Kasumi-1 (cell line): ENCODE data around the gene RREB1.

Source experiments
- DNase-seq, 2 experiments: peaks; one replicate each; lab custom pipeline; 2025; lab: John Stamatoyannopoulos, UW

Gene RREB1

DNA sequence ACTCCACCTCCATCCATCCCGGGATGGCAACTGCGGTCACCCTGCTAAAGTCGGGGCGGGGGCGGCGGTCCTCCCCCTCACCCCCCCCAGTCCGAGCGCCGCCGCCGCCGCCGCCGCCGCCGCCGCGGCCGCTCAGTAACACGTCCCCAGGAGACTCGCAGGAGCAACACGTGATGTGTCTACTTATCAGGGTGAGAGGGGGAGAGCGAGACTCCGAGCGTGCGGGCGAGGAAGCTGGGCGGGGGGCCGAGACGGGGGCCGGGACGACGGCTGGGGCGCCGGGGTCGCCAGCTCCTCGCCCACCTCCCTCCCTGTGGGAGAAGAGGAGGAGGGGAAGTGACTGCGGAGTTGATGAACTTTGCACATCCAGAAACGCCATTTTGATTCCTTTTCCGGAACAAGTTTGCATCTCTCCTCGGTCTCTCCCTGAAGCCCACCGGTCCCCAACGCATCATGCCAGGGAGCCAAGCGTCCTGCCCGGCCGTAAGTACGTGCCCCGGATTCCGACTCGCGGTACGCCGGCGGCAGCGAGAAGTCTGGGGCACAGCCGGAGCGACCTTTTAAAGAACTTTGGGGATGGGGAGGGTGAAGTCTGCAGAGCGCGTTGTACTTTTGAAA is at the start of gene RREB1:
TSS of gene RREB1 (plus strand) at position 384 of the 618 bp plus-strand sequence. CDS start 73,951 bp downstream, outside the sequence.
- DNase-seq: peak; percentile 83 to 91

DNA sequence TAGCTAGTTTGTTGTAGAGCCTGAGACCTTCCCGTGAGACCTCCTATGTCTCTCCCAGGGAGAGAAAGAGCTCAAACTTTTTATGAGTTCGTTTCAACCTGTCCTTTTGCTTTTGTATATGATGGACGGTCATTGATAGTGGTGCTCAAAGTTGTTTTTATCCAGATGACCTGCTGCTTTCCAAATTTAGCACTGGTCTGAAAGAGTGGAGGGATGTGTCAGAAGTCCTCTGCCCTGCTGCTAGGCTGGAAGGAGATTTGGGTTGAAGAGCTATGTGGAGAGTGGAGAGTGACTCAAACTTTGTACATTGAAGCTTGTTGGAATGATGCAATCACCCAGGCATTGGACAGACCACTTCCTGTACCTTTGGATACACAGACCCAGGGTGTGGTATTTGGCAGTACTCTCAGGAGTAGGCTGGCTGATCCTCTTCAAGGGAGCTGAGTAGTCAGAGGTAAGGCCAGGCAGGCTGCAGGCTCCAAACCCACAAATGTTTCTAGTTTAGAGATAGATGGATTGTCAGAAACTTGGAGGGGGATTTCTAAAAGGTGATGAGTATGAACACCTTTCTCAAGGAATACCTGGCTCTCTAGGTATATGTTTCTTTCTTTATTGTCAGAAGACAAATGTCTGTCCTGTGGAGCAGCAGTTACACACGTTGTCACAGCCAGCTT is 49.4 kb upstream of the RREB1 start:
- peak; percentile 66 to 69 for DNase-seq

DNA sequence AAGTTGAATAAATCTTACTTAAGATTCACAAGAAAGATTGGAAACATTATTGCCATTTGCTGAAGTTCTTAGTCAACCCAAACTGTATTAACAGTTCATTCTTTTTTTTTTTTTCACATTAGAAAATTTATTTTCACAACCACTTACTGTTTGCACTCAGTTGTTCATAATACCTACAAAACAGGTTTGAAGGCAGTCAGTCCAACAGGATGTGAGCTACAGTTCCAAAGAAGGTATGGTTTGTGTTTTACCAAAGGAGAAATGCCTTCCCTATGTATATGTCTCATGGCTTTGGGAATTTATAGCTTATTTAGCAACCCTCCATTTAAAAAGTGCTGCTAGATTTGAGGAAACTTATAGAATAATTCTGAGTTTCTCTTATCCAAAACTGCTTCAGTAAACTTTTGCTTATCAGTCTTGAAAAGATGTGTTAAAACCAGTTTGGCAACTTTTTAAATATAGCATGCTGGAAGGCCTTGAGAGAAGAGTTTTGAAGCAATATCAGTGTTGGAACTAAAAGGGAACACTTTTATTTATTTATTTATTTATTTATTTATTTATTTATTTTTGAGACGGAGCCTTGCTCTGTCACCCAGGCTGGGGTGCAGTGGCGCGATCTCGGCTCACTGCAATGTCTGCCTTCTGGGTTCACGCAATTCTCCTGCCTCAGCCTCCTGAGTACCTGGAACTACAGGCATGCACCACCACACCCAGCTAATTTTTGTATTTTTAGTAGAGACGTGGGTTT is 46.8 kb upstream of the RREB1 start:
- DNase-seq: no peak

GRCh38 chr6:7062451-7063162 is 45.2 kb upstream of the RREB1 start:
- no peak for DNase-seq

DNA sequence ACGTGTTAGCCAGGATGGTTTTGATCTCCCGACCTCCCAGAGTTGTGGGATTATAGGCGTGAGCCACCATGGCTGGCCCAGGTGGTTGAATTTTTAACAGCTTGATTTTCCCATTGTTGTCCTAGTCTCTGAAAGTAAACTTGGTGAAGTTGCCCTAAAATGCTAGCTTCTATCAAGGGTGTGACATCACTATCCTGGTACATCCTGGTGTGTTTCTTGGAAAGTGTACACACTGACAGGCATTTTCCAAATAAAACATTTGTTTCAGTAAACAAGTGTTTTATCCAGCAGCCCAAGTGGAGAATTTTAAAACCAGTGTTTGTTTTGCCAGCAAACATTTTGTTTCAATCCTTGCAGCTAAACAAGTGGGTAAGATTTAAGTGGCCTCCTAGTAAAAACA is 40.5 kb upstream of the RREB1 start:
- no peak for DNase-seq

GRCh38 chr6:7071405-7071804 is 36.4 kb upstream of the RREB1 start:
- DNase-seq: no peak

GRCh38 chr6:7073082-7073820 is 34.5 kb upstream of the RREB1 start:
- no peak for DNase-seq

DNA sequence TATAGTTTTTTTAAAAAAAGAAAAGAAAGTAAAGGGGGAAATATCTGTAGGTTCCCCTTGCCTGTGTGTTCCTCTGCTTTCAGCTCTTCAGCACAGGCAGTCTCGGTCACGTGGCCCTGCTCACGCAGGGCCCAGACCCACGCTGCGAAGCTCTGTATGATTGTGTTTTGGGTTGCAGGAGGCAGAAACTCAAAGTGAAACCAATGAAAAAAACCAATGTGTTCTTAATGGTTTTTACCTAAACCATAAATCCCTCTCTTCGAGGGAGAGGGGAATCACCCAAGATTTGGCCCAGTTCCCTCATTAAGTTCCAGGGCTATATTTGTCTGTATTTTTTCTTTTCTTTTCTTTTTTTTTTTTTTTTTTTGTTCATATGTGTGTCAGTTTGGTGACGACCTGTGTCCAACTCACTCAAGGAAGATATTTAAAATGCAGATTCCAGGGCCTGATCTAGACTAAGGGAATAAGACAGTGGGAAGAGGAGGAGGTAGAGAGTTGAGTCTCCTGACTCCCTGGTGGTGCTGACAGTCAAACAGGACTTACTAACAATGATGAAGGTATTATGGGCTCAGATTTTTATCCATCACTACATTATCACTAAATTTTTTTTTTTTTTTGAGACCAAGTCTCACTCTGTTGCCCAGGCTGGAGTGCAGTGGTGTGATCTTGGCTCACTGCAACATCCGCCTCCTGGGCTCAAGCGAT is 33.8 kb upstream of the RREB1 start:
- DNase-seq: no peak

GRCh38 chr6:7074870-7075269 is 32.9 kb upstream of the RREB1 start:
- no peak for DNase-seq

DNA sequence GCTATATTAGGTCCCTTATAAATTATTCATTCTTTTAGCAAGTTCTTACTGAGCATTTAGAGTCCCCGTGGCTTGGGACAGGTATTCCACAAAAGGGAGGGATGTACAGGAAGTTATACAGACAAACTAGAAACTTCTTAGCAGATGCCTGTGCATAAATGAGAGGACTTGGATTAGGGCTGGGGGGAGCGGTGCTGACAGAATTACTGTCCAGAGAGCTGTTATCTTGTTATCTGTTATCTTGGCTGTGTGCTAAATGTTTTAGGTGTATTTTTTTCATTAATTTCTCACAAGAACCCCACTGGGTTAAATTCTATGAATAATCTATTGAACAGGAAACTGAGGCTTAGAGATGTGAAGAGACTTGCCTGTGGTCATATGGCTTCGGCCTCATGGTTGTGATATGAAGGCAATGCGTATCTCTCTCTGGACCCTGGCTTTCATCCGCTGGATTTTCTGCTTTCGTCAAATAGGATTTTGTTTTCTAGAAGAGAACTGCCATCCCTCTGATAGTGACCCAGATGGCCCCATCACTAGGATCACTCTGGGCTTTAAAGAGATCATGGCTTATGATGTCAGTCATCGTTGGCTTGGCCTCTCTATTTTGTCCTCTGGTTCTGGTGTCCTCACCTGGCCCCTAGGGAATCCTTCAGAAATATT is 32.3 kb upstream of the RREB1 start:
- DNase-seq: no peak

DNA sequence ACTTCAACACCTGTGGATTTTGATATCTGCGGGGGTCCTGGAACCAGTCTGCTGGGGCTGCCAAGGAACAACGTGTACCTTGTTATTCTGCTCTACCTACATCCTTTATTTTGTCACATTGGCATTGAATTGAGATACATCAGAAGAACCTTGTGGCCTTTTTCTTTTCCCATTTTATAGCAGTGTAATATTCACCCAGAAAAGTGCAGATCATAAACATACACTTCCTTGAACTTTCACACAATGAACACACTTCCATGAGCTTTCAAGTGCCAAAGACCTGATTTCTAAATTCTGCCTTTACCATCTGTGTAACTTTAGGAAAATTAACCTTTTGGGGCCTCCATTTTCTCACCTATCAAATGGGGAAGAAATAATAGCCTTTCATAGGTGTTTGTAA is 29.9 kb upstream of the RREB1 start:
- no peak for DNase-seq

- DNase-seq: no peak
Observed at GRCh38 chr6:7078856-7079255, 28.9 kb upstream of the RREB1 start.

DNA sequence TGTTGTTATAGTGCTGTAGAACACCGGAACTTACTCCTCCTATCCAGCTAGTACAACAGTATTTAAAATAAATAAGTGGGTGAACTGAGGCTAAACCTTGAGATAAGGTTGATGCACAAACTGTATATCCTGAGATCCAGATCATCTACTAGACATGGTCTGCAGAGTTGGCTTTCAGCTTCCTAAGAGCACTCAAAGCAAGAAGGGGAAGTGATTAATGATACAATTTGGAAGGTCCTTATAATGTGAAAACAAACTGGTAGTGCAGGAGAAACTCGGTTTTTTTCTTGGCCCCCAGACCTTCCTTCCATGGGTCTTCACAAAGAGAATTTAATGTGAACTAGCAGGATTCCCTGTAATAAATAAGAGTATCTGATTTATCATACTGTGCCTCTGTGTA is 27.4 kb upstream of the RREB1 start:
- peak; percentile 19 to 33 for DNase-seq

DNA sequence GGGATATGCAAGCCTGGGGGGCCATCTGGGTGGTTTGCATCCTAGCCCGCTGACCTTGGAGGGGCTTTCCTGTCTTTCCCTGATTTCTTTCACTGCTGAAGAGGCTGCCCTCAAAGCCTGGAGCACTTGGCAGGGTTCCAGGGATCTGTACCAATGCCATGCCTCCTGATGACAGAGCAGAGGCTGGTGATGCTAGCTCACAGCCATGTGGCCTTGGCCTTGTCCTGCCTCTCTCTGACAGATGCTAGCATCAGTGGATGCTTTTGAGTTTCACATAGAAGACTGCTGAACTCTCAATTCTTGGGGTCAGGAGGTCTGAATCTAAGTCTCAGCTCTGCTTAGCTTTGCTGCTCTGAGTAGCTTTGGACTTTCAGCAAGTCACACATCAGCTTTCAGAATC is 21.9 kb upstream of the RREB1 start:
- no peak for DNase-seq

DNA sequence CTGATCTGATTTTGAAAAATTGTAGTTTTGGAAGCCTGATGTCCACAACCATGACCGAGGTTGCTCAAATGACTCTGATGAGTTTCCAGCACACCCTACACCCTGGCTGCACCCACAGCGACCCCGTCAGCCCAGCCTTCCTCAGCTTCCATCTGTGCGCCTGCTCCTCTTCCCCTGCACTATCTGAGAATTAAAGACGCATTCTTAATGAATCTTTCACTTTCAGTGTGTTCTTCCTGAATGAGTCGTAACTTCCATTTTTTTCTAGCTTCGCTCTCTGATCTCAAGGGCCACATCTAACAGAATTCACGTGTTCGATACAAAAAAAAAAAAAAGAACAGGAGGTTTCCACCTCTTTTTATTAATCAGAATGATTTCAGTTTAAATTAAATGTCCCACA is 21.3 kb upstream of the RREB1 start:
- peak; percentile 39 to 55 for DNase-seq

DNA sequence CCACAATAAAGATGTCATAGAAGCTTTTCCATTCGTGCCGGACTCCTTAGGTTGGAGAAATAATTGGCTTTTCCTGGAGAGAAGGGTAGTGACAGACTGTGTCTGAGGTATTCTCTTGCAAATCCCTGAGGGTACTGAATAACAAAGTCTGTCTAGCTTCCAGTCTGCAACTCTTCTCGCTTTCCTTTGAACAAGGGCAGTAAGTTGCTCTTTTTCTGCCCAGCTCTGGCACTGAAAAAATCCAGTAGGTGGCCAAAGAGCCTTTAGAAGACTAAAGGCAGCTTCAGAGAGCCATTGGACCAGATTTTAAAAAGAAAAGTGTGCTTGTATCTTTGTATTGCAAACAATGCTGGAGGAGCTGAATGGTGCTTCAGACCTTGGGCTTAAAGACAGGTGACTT is 20.7 kb upstream of the RREB1 start:
- DNase-seq: peak in 1 of 2 experiments; percentile 13

- no peak for DNase-seq
Observed at GRCh38 chr6:7087491-7087979, 20.2 kb upstream of the RREB1 start.

DNA sequence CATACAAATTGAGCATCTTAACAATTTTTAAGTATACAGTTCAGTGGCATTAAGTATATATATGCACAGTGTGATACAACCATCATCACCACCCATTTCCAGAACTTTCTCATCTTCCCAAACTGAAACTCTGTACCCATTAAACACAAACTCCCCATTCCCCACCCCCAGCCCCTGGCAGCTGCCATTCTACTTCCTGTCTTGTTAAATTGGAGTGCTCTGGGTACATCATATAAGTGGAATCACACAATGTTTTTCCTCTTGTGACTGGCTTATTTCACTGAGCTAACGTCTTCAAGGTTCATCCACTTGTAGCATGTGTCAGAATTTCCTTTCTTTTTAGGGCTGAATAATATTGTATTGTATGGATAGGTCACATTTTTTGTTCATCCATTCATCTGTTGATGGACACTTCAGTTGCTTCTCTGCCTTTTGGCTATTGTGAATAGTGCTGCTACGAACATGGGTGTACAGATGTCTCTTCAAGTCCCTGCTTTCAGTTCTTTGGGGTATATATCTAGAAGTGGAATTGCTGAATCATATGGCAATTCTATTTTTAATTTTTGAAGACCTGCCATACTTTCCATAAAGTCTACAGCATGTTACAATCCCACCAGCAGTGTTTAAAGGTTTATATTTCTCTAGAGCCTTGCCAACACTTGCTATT is 19.6 kb upstream of the RREB1 start:
- DNase-seq: no peak

GRCh38 chr6:7098993-7099392 is 8.8 kb upstream of the RREB1 start:
- no peak for DNase-seq
